H9 (cell line): Measurements from ENCODE around the gene GRWD1. TPM values are rescaled to one million over a fixed set of nuclear protein-coding genes. Genes with fewer than 3 reads are reported as not detected.

ENCODE experiments used
- DNase-seq: peaks from one replicate; pipeline ENCODE4 v3.0.0-alpha.2; 2017
- H2AFZ ChIP-seq: one replicate; pipeline ENCODE4 v1.6.1; 2013; ENCODE audit warnings: mild to moderate bottlenecking, low read length, control low read depth, moderate library complexity
- H2AK5ac ChIP-seq: 2 replicates; pipeline ENCODE4 v1.6.1; 2013; ENCODE audit warnings: low read length, control low read depth, mixed read lengths; ENCODE audit not compliant: insufficient read length
- H2BK120ac ChIP-seq: one replicate; pipeline ENCODE4 v1.6.1; 2013; ENCODE audit warnings: low read depth, mild to moderate bottlenecking, low read length, control low read depth, inconsistent platforms; ENCODE audit not compliant: poor library complexity, severe bottlenecking
- H2BK12ac ChIP-seq: 2 replicates; pipeline ENCODE4 v1.6.1; 2013; ENCODE audit warnings: low read length, control low read depth, mixed read lengths, low read depth; ENCODE audit not compliant: insufficient read length
- H2BK15ac ChIP-seq: 2 replicates; pipeline ENCODE4 v1.6.1; 2013; ENCODE audit warnings: low read depth, low read length, control low read depth
- H2BK20ac ChIP-seq: one replicate; pipeline ENCODE4 v1.6.1; 2013; ENCODE audit warnings: low read depth, mild to moderate bottlenecking, low read length, control low read depth, inconsistent platforms; ENCODE audit not compliant: poor library complexity, severe bottlenecking
- H2BK5ac ChIP-seq: 2 replicates; pipeline ENCODE4 v1.6.1; 2013; ENCODE audit warnings: low read length, control low read depth, mixed read lengths; ENCODE audit not compliant: insufficient read length
- H3K14ac ChIP-seq: 2 replicates; pipeline ENCODE4 v1.6.1; 2013; ENCODE audit warnings: low read length, control low read depth; ENCODE audit not compliant: insufficient read depth
- H3K18ac ChIP-seq: 2 replicates; pipeline ENCODE4 v1.6.1; 2013; ENCODE audit warnings: low read depth, mild to moderate bottlenecking, mixed read lengths, low read length, control low read depth; ENCODE audit not compliant: insufficient read length
- H3K23ac ChIP-seq: 2 replicates; pipeline ENCODE4 v1.6.1; 2013; ENCODE audit warnings: low read length, control low read depth, mixed read lengths, low read depth; ENCODE audit not compliant: insufficient read length
- H3K23me2 ChIP-seq: 2 replicates; pipeline ENCODE4 v1.6.1; 2013; ENCODE audit warnings: low read depth, mild to moderate bottlenecking, mixed read lengths, low read length, control low read depth; ENCODE audit not compliant: insufficient read length, poor library complexity, severe bottlenecking
- H3K27ac ChIP-seq: 2 replicates; pipeline ENCODE4 v1.5.1; 2013; ENCODE audit warnings: low read length, control low read depth, mixed read lengths, low read depth; ENCODE audit not compliant: insufficient read length
- H3K27me3 ChIP-seq: 2 replicates; pipeline ENCODE4 v1.6.1; 2013; ENCODE audit warnings: low read length, control low read depth, inconsistent platforms; ENCODE audit not compliant: insufficient read depth
- H3K4ac ChIP-seq: 2 replicates; pipeline ENCODE4 v1.6.1; 2013; ENCODE audit warnings: low read depth, mild to moderate bottlenecking, control low read depth, inconsistent platforms, low read length, moderate library complexity
- H3K4me1 ChIP-seq: 2 replicates; pipeline ENCODE4 v1.6.1; 2013; ENCODE audit warnings: low read length, control low read depth, inconsistent platforms; ENCODE audit not compliant: insufficient read depth
- H3K4me2 ChIP-seq: 2 replicates; pipeline ENCODE4 v1.6.1; 2013; ENCODE audit warnings: low read length, control low read depth, mixed read lengths; ENCODE audit not compliant: insufficient read length, insufficient read depth
- H3K56ac ChIP-seq: 2 replicates; pipeline ENCODE4 v1.6.1; 2013; ENCODE audit warnings: low read depth, mild to moderate bottlenecking, mixed read lengths, low read length, control low read depth; ENCODE audit not compliant: insufficient read length
- H3K79me1 ChIP-seq: 2 replicates; pipeline ENCODE4 v1.6.1; 2013; ENCODE audit warnings: low read depth, mild to moderate bottlenecking, moderate library complexity, low read length, control low read depth, inconsistent platforms; ENCODE audit not compliant: insufficient read depth, poor library complexity, severe bottlenecking
- H3K79me2 ChIP-seq: 2 replicates; pipeline ENCODE4 v1.6.1; 2013; ENCODE audit warnings: low read length, control low read depth, inconsistent platforms; ENCODE audit not compliant: insufficient read depth
- H3K9ac ChIP-seq: 2 replicates; pipeline ENCODE4 v1.6.1; 2013; ENCODE audit warnings: low read length, control low read depth, mixed read lengths; ENCODE audit not compliant: insufficient read length; ENCODE audit errors: extremely low read depth
- H3K9me3 ChIP-seq: one replicate; pipeline ENCODE4 v1.6.1; 2013; ENCODE audit warnings: low read depth, low read length, inconsistent platforms; ENCODE audit not compliant: control insufficient read depth
- H3T11ph ChIP-seq: one replicate; pipeline ENCODE4 v1.6.1; 2013; ENCODE audit warnings: mild to moderate bottlenecking, low read length, control low read depth, inconsistent platforms
- H4K20me1 ChIP-seq: one replicate; pipeline ENCODE4 v1.6.1; 2013; ENCODE audit not compliant: control insufficient read depth, insufficient read length, insufficient read depth
- H4K5ac ChIP-seq: 2 replicates; pipeline ENCODE4 v1.6.1; 2013; ENCODE audit warnings: low read depth, mild to moderate bottlenecking, mixed read lengths, low read length, control low read depth; ENCODE audit not compliant: insufficient read length
- H4K8ac ChIP-seq: replicated peaks from 2 replicates; pipeline ENCODE4 v1.6.1; 2013; ENCODE audit warnings: low read length, control low read depth, mixed read lengths, low read depth; ENCODE audit not compliant: insufficient read length
- H4K91ac ChIP-seq: 2 replicates; pipeline ENCODE4 v1.6.1; 2013; ENCODE audit warnings: low read depth, mild to moderate bottlenecking, moderate library complexity, mixed read lengths, low read length, control low read depth; ENCODE audit not compliant: insufficient read length
- H3K27ac Mint-ChIP-seq, 3 experiments: 2 replicates in 2 of 3; 3 replicates in 1 of 3; pipeline ENCODE4 v1.8.0; 2020 to 2021; ENCODE audit warnings: mixed read lengths in 3 of 3, mild to moderate bottlenecking in 1 of 3, moderate library complexity in 1 of 3
- H3K27me3 Mint-ChIP-seq: 2 replicates; pipeline ENCODE4 v1.8.0; 2021; ENCODE audit warnings: low read depth, mild to moderate bottlenecking, moderate library complexity, mixed read lengths
- H3K36me3 Mint-ChIP-seq, 3 experiments: 2 replicates in 2 of 3; 3 replicates in 1 of 3; pipeline ENCODE4 v1.8.0; 2020 to 2021; ENCODE audit warnings: low read depth in 3 of 3, mixed read lengths in 3 of 3; ENCODE audit not compliant: insufficient read depth in 1 of 3
- H3K4me1 Mint-ChIP-seq, 2 experiments: 2 replicates each; pipeline ENCODE4 v1.8.0; 2020; ENCODE audit warnings: mixed read lengths in 2 of 2
- H3K4me3 Mint-ChIP-seq, 2 experiments: 2 replicates in 1 of 2; 3 replicates in 1 of 2; pipeline ENCODE4 v1.8.0; 2020 to 2021; ENCODE audit warnings: mild to moderate bottlenecking in 2 of 2, mixed read lengths in 2 of 2, moderate library complexity in 1 of 2
- H3K9me3 Mint-ChIP-seq, 2 experiments: 2 replicates in 1 of 2; 3 replicates in 1 of 2; pipeline ENCODE4 v1.8.0; 2020; ENCODE audit warnings: mild to moderate bottlenecking in 2 of 2, mixed read lengths in 2 of 2, moderate library complexity in 1 of 2
- CTCF ChIP-seq: fragments of 200-600 bp; sonication (generic); conservative IDR thresholded peaks from 3 replicates; pipeline ENCODE4 v1.8.0; 2021; ENCODE audit warnings: antibody characterized with exemption, mild to moderate bottlenecking
- WGBS: extraction: QIAGEN DNeasy Blood & Tissue Kit; methylation state at CpG from one replicate; pipeline ENCODE4 v1.1.7; 2013; ENCODE audit warnings: missing lambda C conversion rate, low lambda C conversion rate, mixed read lengths; ENCODE audit not compliant: insufficient read length; ENCODE audit errors: extremely low coverage; 5-methylcytosine and 5-hydroxymethylcytosine counted together
- total RNA-seq: library from RNA; stranded (reverse); gene quantifications from 2 replicates; pipeline ENCODE4 v1.2.1, GENCODE V29; 2021

Gene GRWD1
- total RNA-seq, 1 experiment from 2014 or later: 92.0 TPM

DNA sequence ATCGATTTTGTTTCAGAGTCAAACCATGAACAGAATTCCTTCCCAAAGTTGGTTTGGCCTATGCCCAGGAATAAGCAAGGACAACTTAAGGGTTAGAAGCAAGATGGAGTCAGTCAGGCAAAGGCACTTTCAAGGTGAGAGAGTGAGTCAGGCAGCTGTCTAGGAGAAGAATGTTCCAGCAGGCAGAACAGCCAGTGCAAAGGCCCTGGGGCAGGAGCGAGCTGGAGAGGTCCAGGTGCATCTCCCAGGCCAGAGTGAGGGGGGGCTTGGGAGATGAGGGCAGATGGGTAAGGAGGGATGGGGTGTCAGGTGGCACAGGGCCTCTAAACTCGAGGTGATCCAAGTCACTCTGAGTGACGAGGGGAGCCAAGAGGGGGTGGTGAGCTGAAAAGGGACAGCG is 9.2 kb upstream of the GRWD1 start:
- no peak overlapping the region for H2BK120ac ChIP-seq
- no peak overlapping the region for H3K4ac ChIP-seq
- H3T11ph ChIP-seq: no peak overlapping the region
- no peaks in the 10 kb centered on the region for H4K20me1 ChIP-seq
- no peak overlapping the region for H3K9ac ChIP-seq
- no peak for TF ChIP-seq CTCF
- no peaks in the 10 kb centered on the region for H3K79me2 ChIP-seq
- H4K5ac ChIP-seq: no peak overlapping the region
- Mint-ChIP-seq H3K27ac (no peak overlapping the region; a peak in 2 of 7 replicates), H3K4me3 (no peak overlapping the region), H3K36me3 (peaks cover 0 to 4% (median 2%) of the 10 kb centered on the region in 3 experiments; a peak in 5 of 7 replicates), H3K27me3 (no peaks in the 10 kb centered on the region; the same call in 1 of the 2 replicates), H3K9me3 (no peaks in the 10 kb centered on the region), H3K4me1 (peaks cover 3 to 4% of the 10 kb centered on the region in 2 experiments; a peak in 3 of 4 replicates)
- no peak overlapping the region for H2AFZ ChIP-seq
- no peaks in the 10 kb centered on the region for H3K4me1 ChIP-seq
- no peak overlapping the region for H4K8ac ChIP-seq
- no peak overlapping the region for H3K27ac ChIP-seq
- no peak overlapping the region for H3K56ac ChIP-seq
- no peak overlapping the region for H3K23ac ChIP-seq
- H3K79me1 ChIP-seq: no peaks in the 10 kb centered on the region
- no peaks in the 10 kb centered on the region for H3K9me3 ChIP-seq
- no peak overlapping the region for H4K91ac ChIP-seq
- DNase-seq: no peak
- H2BK5ac ChIP-seq: no peak overlapping the region
- no peak overlapping the region for H2BK20ac ChIP-seq
- no peak overlapping the region for H2AK5ac ChIP-seq
- no peak overlapping the region for H3K18ac ChIP-seq
- H2BK15ac ChIP-seq: no peak overlapping the region
- no peak overlapping the region for H2BK12ac ChIP-seq
- no peaks in the 10 kb centered on the region for H3K27me3 ChIP-seq
- no peak overlapping the region for H3K4me2 ChIP-seq
- WGBS: no CpG with 5 or more reads among the region's 5 CpGs
- no peaks in the 10 kb centered on the region for H3K23me2 ChIP-seq
- H3K14ac ChIP-seq: no peak overlapping the region
